Measurements from ENCODE around the gene CAMK1. TPM values are rescaled to one million over a fixed set of nuclear protein-coding genes. Genes with fewer than 3 reads are reported as not detected.

CAMK1 gene
- total RNA-seq, 1 donor from 2014 or later: 19.3 TPM

GRCh38 chr3:9721700-9722060, 48.1 kb downstream of the CAMK1 start:
- no peak overlapping the region for H3K27ac Mint-ChIP-seq (ENCODE audit: unreplicated experiment)
- TF ChIP-seq CTCF (IDR thresholded peaks at IDR 0.05): no peak
- no peaks in the 10 kb centered on the region for H3K36me3 Mint-ChIP-seq (ENCODE audit: low read depth)
- H3K27me3 Mint-ChIP-seq (ENCODE audit: low read depth): peaks cover 58% of the 10 kb centered on the region
- no peak overlapping the region for H3K4me3 Mint-ChIP-seq (ENCODE audit: unreplicated experiment)
- DNase-seq (ENCODE audit: low spot score): no peak
- H3K9me3 Mint-ChIP-seq (ENCODE audit: low read depth): no peaks in the 10 kb centered on the region
- H3K4me1 Mint-ChIP-seq (ENCODE audit: low read depth): no peaks in the 10 kb centered on the region

GRCh38 chr3:9721015-9721699, 48.6 kb downstream of the CAMK1 start:
- H3K4me3 Mint-ChIP-seq (ENCODE audit: unreplicated experiment): no peak overlapping the region
- H3K36me3 Mint-ChIP-seq (ENCODE audit: low read depth): no peaks in the 10 kb centered on the region
- peaks cover 58% of the 10 kb centered on the region for H3K27me3 Mint-ChIP-seq (ENCODE audit: low read depth)
- DNase-seq (ENCODE audit: low spot score): no peak
- no peak overlapping the region for H3K27ac Mint-ChIP-seq (ENCODE audit: unreplicated experiment)
- H3K4me1 Mint-ChIP-seq (ENCODE audit: low read depth): peaks cover under 1% of the 10 kb centered on the region
- H3K9me3 Mint-ChIP-seq (ENCODE audit: low read depth): no peaks in the 10 kb centered on the region
- TF ChIP-seq CTCF (IDR thresholded peaks at IDR 0.05): no peak

GRCh38 chr3:9718118-9718517, 51.6 kb downstream of the CAMK1 start:
- no peak overlapping the region for H3K27ac Mint-ChIP-seq (ENCODE audit: unreplicated experiment)

GRCh38 chr3:9717563-9717962, 52.2 kb downstream of the CAMK1 start:
- no peak for DNase-seq (ENCODE audit: low spot score)
- Mint-ChIP-seq H3K9me3 (ENCODE audit: low read depth) (no peaks in the 10 kb centered on the region), H3K4me1 (ENCODE audit: low read depth) (peaks cover 5% of the 10 kb centered on the region), H3K27ac (ENCODE audit: unreplicated experiment) (no peak overlapping the region), H3K4me3 (ENCODE audit: unreplicated experiment) (no peak overlapping the region), H3K36me3 (ENCODE audit: low read depth) (no peaks in the 10 kb centered on the region), H3K27me3 (ENCODE audit: low read depth) (peaks cover 49% of the 10 kb centered on the region)
- no peak for TF ChIP-seq CTCF (IDR thresholded peaks at IDR 0.05)

More at GRCh38 chr3:9718118-9718517, 51.6 kb downstream of the CAMK1 start:
- Mint-ChIP-seq H3K4me1 (ENCODE audit: low read depth) (peaks cover 5% of the 10 kb centered on the region), H3K36me3 (ENCODE audit: low read depth) (no peaks in the 10 kb centered on the region), H3K27me3 (ENCODE audit: low read depth) (peaks cover 53% of the 10 kb centered on the region), H3K4me3 (ENCODE audit: unreplicated experiment) (no peak overlapping the region), H3K9me3 (ENCODE audit: low read depth) (no peaks in the 10 kb centered on the region)
- no peak for DNase-seq (ENCODE audit: low spot score)
- no peak for TF ChIP-seq CTCF (IDR thresholded peaks at IDR 0.05)

- Mint-ChIP-seq H3K4me3 (ENCODE audit: unreplicated experiment) (no peak overlapping the region), H3K4me1 (ENCODE audit: low read depth) (peaks cover 5% of the 10 kb centered on the region), H3K27me3 (ENCODE audit: low read depth) (peaks cover 46% of the 10 kb centered on the region), H3K36me3 (ENCODE audit: low read depth) (no peaks in the 10 kb centered on the region), H3K27ac (ENCODE audit: unreplicated experiment) (no peak overlapping the region), H3K9me3 (ENCODE audit: low read depth) (no peaks in the 10 kb centered on the region)
- DNase-seq (ENCODE audit: low spot score): no peak
- TF ChIP-seq CTCF (IDR thresholded peaks at IDR 0.05): no peak
Measured at GRCh38 chr3:9716801-9717555, 52.8 kb downstream of the CAMK1 start.

Measured in chondrocyte (in vitro differentiated cells).